Thymus (tissue), 11 donors: ENCODE measurements around the gene TEKTIP1. TPM values are rescaled to one million over a fixed set of nuclear protein-coding genes. Genes with fewer than 3 reads are reported as not detected.

ENCODE experiments used
- DNase-seq, 9 donors: peaks; one replicate each; pipeline ENCODE4 v3.0.0-alpha.2; 2013; ENCODE audit warnings: low spot score in 9 of 9, low read depth in 6 of 9, missing footprints in 1 of 9
- H3K27ac ChIP-seq, 2 donors: one replicate each; pipeline ENCODE4 v1.5.1; 2013; ENCODE audit warnings: control low read depth in 1 of 2, low read depth in 1 of 2, low read length in 1 of 2, mild to moderate bottlenecking in 1 of 2, moderate library complexity in 1 of 2
- H3K27me3 ChIP-seq, 2 donors: one replicate each; pipeline ENCODE4 v1.5.1; 2013; ENCODE audit warnings: low read length in 1 of 2; ENCODE audit not compliant: control insufficient read depth in 2 of 2, insufficient read depth in 1 of 2
- H3K36me3 ChIP-seq, 2 donors: one replicate each; pipeline ENCODE4 v1.5.1; 2013; ENCODE audit warnings: low read length in 1 of 2, mild to moderate bottlenecking in 1 of 2, moderate library complexity in 1 of 2; ENCODE audit not compliant: control insufficient read depth in 2 of 2, insufficient read depth in 2 of 2
- H3K4me1 ChIP-seq, 2 donors: one replicate each; pipeline ENCODE4 v1.5.1; 2013; ENCODE audit warnings: low read length in 2 of 2; ENCODE audit not compliant: control insufficient read depth in 2 of 2, insufficient read depth in 2 of 2
- H3K4me3 ChIP-seq, 2 donors: one replicate each; pipeline ENCODE4 v1.5.1; 2013; ENCODE audit warnings: low read length in 2 of 2, control low read depth in 1 of 2, mild to moderate bottlenecking in 1 of 2
- H3K9me3 ChIP-seq, 2 donors: one replicate each; pipeline ENCODE4 v1.5.1; 2013; ENCODE audit warnings: low read length in 1 of 2, mild to moderate bottlenecking in 1 of 2; ENCODE audit not compliant: control insufficient read depth in 2 of 2, insufficient read depth in 1 of 2
- WGBS: extraction: QIAGEN DNeasy Blood & Tissue Kit; methylation state at CpG from one replicate; pipeline ENCODE4 v1.1.7; 2013; 5-methylcytosine and 5-hydroxymethylcytosine counted together
- polyA plus RNA-seq: library from polyadenylated mRNA; stranded (reverse); fragments of 200-250 nt; gene quantifications from one replicate; pipeline ENCODE4 v1.2.3, GENCODE V29; 2013
- total RNA-seq: library from RNA; stranded (reverse); fragments of 120-200 nt; gene quantifications from one replicate; pipeline ENCODE4 v1.2.4, GENCODE V29; 2013
- donor health status: healthy.

The TEKTIP1 gene
- total and polyA plus RNA-seq, 2 donors = 0.61 to 4.9 TPM

- peak overlapping the region; percentile 80 to 83 for H3K4me3 ChIP-seq
- peaks cover 17 to 34% of the 10 kb centered on the region in 2 donors for H3K36me3 ChIP-seq
- H3K4me1 ChIP-seq = peaks cover 12 to 26% of the 10 kb centered on the region in 2 donors
- H3K27ac ChIP-seq = peak overlapping the region; percentile 76 to 77
- no peak for DNase-seq
- no peaks in the 10 kb centered on the region for H3K27me3 ChIP-seq
- WGBS = under 1% methylated on average over 60 of the region's 60 CpGs
- H3K9me3 ChIP-seq = peaks cover 1 to 13% of the 10 kb centered on the region in 2 donors
Observed at GRCh38 chr19:3573162-3573857, 34.3 kb downstream of the TEKTIP1 start.

- H3K4me3 ChIP-seq = peak overlapping the region; percentile 80 to 83
- peaks cover 17 to 41% of the 10 kb centered on the region in 2 donors for H3K36me3 ChIP-seq
- H3K4me1 ChIP-seq = peaks cover 12 to 26% of the 10 kb centered on the region in 2 donors
- H3K27me3 ChIP-seq = no peaks in the 10 kb centered on the region
- DNase-seq = peak in 7 of 9 donors; percentile 58 to 88 (median 71)
- peaks cover 1 to 13% of the 10 kb centered on the region in 2 donors for H3K9me3 ChIP-seq
- no peak overlapping the region for H3K27ac ChIP-seq
- WGBS = 75% methylated on average over 55 of the region's 55 CpGs
Observed at GRCh38 chr19:3573858-3574637, 35.1 kb downstream of the TEKTIP1 start.

GRCh38 chr19:3575260-3575741 is 36.3 kb downstream of the TEKTIP1 start:
- 97% methylated on average over 19 of the region's 19 CpGs for WGBS
- Histone ChIP-seq H3K9me3 (peaks cover 1 to 13% of the 10 kb centered on the region in 2 donors), H3K4me1 (peaks cover 12 to 26% of the 10 kb centered on the region in 2 donors), H3K27me3 (no peaks in the 10 kb centered on the region), H3K27ac (peak overlapping the region in 1 of 2 donors; percentile 31), H3K4me3 (no peak overlapping the region), H3K36me3 (peaks cover 17 to 41% of the 10 kb centered on the region in 2 donors)
- DNase-seq = peak in 1 of 9 donors; percentile 44

DNA sequence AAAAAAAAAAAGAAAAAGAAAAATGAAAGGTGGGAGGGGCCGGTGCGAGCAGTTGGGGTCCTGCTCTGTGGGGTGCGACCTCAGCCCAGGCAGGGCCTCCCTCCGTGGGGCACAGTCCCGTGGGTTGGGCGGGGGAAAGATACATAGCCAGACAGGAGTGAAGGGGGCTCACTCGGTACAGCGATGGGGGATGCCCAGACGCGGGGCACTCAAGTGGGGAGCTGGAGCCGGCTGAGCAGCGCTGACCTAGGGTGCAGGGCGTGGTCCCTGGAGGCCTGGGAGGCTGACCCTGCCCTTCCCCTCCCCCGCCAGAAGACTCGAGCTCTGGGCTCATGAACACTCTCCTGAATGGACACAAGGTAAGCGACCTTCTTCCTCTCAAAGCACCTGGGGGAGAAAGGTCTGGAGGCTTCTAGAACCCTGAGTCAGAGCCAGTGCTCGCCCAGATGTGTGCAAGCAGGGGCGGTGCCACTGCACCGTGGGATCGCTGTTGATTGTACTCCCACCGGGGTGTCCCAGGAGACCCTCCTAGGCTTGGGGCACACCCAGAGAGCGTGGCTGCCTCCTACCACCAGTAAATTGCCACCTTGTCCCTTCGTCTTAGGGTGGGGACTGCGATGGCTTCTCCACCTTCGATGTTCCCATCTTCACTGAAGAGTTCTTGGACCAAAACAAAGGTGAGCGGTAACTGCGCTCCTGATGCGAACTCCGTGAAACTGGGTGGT is 37.1 kb downstream of the TEKTIP1 start:
- peaks cover 12 to 26% of the 10 kb centered on the region in 2 donors for H3K4me1 ChIP-seq
- no peak for DNase-seq

GRCh38 chr19:3576696-3577443 is 37.9 kb downstream of the TEKTIP1 start:
- H3K4me3 ChIP-seq = no peak overlapping the region
- peaks cover 12 to 23% of the 10 kb centered on the region in 2 donors for H3K4me1 ChIP-seq
- WGBS = 92% methylated on average over 78 of the region's 78 CpGs
- DNase-seq = no peak
- H3K27me3 ChIP-seq = no peaks in the 10 kb centered on the region
- peaks cover 17 to 41% of the 10 kb centered on the region in 2 donors for H3K36me3 ChIP-seq
- H3K27ac ChIP-seq = no peak overlapping the region
- peaks cover 1 to 13% of the 10 kb centered on the region in 2 donors for H3K9me3 ChIP-seq

More for the DNA sequence above, 37.1 kb downstream of the TEKTIP1 start:
- Histone ChIP-seq H3K27ac (no peak overlapping the region), H3K4me3 (no peak overlapping the region), H3K27me3 (no peaks in the 10 kb centered on the region), H3K9me3 (peaks cover 1 to 13% of the 10 kb centered on the region in 2 donors), H3K36me3 (peaks cover 17 to 41% of the 10 kb centered on the region in 2 donors)
- 96% methylated on average over 29 of the region's 29 CpGs for WGBS

- H3K4me3 ChIP-seq = no peak overlapping the region
- H3K36me3 ChIP-seq = peaks cover 17 to 41% of the 10 kb centered on the region in 2 donors
- H3K4me1 ChIP-seq = peaks cover 7 to 17% of the 10 kb centered on the region in 2 donors
- no peaks in the 10 kb centered on the region for H3K27me3 ChIP-seq
- H3K9me3 ChIP-seq = peaks cover 1 to 10% of the 10 kb centered on the region in 2 donors
- H3K27ac ChIP-seq = no peak overlapping the region
- 98% methylated on average over 60 of the region's 60 CpGs for WGBS
- DNase-seq = no peak
Observed at GRCh38 chr19:3577723-3578344, 38.9 kb downstream of the TEKTIP1 start.

DNA sequence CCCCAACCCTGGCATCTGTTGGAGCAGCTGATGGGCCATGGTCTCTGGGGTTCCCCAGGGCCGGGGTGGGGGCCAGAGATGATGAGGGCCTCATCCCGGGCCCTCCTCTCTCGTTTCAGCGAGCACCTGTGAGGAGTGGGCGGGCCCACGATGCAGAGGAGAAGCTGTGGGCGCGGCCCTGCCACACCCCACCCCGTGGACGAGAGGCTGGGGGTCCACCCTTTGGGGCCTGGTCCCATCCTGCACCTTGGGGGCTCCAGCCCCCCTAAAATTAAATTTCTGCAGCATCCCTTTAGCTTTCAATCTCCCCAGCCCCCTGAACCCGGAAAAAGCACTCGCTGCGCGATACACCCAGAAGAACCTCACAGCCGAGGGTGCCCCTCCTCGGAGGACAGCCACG is 39.4 kb downstream of the TEKTIP1 start:
- 95% methylated on average over 17 of the region's 17 CpGs for WGBS

More for the DNA sequence above, 39.4 kb downstream of the TEKTIP1 start:
- peaks cover 1 to 10% of the 10 kb centered on the region in 2 donors for H3K9me3 ChIP-seq
- no peak for DNase-seq
- no peak overlapping the region for H3K27ac ChIP-seq
- H3K4me3 ChIP-seq = no peak overlapping the region
- H3K4me1 ChIP-seq = peaks cover 6 to 16% of the 10 kb centered on the region in 2 donors
- peaks cover 17 to 41% of the 10 kb centered on the region in 2 donors for H3K36me3 ChIP-seq
- H3K27me3 ChIP-seq = peaks cover 0 to 3% of the 10 kb centered on the region in 2 donors
